GM19395 (cell line): ENCODE measurements around the gene TEX30.
A peak's percentile ranks its signal among the peaks of the same experiment; 100 is the strongest.
"Not testable (repeated sequence)": the region's sequence is repeated elsewhere in the genome, so short reads cannot be mapped to it uniquely, and the experiment has no call there.

Source experiments
- ATAC-seq: cut with Tn5 transposase; IDR thresholded peaks from one replicate; pipeline ENCODE4 v1.9.1; 2021; ENCODE audit warnings: mild to moderate bottlenecking, moderate library complexity; ENCODE audit not compliant: unreplicated experiment

The TEX30 gene

GRCh38 chr13:102773441-102774213 is at the start of gene TEX30:
TEX30 (minus strand) TSS chr13:102773786; CDS start chr13:102770026, 3,760 bp downstream.
- ATAC-seq: peak; percentile 87

DNA sequence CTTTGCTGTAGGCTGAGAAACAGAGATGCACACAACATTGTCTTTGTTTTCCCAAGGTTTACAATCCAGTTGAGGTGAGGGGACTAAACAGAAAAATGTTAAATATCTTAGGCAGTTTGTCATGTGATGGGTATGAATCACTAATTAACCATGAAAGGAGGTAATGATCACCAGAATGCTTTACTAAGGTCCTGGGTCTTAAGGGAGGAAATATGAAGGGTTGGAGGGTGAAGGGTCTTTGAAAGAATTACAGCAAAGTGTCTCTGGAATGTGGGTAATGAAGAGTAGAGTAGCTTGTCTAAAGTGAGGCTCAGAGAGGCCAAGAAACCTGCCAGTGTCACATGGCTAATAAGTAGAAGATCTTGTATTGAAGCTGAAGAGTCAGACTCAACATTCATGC is 44.3 kb upstream of the TEX30 start:
- ATAC-seq: no peak

DNA sequence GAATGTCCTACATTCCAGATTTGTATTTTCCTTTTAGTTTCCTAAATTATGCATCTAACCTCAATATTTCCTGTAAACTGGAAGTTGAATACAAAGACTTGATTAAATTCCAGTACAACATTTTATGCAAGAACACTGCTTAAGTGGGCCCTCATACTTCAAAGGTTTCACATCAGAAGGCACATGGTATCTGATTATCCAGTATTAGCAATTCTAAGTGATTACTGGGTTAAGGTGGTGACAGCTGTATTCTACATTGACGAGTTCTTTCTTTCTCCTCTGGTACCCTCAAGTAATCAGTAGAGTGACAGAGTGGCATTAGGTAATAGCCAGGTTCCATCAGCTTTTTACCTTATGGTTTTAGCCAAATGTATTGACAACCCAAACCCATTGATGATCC is 43.7 kb upstream of the TEX30 start:
- no peak for ATAC-seq

DNA sequence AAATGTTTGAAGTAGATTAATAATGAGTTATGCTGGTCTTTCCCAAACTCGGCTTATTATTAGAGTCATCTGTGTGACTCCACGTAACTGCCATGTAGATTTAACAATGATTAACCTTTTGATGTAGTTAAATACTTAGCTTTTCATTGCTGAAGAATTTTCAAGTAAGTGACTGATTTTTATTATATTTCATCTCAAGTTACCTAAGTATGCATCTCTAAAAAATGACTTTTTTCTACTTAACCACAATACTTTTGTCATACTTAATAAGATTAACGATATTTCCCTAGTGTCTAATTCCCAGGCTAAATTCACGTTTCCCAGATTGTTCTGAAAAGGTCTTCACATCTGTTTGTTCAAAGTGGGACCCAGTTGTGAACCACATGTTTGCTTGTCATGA is 43.1 kb upstream of the TEX30 start:
- no peak for ATAC-seq

DNA sequence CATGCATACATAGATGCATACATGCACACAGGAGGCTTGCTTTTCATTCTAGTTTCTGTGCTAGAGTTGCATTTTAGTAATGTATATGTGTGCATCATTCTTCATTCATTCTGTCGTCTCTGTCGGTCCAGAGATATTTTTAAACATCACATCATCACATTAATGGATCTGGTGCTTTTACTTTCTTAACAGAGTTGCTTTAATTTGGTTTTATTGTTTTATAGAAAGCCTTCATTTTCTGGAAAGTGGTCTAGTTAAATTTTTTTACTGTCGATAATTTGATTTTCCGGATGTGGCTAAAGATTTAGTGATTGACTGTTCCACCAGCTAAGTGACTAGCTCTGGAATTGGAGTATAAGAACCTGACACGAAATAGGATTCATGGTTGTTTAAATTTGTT is 42.2 kb upstream of the TEX30 start:
- ATAC-seq: no peak

DNA sequence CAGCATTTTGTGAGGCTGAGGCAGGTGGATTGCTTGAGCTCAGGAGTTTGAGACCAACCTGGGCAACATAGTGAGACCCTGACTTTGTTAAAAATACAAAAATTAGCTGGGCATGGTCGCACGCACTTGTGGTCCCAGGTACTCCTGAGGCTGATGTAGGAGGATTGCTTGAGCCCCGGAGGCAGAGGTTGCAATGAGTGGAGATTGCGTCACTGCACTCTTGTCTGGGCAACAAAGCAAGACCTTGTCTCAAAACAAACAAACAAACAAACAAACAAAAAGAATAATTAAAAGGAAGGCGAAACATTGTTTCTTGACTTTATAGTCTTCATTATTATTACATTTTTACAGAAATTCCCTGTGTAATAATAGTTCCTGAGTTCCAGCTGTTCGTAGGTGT is 41.2 kb upstream of the TEX30 start:
- ATAC-seq: no peak

DNA sequence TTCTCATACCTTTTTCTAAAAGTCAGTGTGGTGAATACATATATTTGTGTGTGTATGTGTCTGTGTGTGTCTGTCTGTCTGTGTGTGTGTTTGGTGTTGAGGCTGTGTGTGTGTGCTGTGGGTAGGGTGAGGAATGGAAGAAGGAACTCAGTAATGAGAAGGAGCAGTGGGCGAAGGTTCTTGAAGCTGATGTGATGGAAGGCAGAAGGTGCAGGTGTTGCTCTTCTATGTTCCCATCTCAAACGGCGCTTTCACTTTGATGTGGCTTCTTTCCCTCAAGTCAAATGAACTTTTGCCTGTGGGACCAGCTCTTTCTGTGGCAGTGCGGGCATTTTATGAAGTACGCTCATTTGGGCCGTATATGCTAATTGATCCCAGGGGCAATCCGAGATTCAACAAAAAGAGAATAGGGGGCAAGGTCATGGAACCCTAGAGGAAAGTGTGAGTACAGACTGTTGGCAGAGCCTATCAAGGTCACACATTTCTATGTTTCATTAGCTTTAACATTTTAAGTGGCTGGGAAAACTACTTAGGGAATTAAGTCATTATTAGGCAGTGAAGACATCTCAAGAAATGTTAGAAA is 40.5 kb upstream of the TEX30 start:
- peak; percentile 59 for ATAC-seq

DNA sequence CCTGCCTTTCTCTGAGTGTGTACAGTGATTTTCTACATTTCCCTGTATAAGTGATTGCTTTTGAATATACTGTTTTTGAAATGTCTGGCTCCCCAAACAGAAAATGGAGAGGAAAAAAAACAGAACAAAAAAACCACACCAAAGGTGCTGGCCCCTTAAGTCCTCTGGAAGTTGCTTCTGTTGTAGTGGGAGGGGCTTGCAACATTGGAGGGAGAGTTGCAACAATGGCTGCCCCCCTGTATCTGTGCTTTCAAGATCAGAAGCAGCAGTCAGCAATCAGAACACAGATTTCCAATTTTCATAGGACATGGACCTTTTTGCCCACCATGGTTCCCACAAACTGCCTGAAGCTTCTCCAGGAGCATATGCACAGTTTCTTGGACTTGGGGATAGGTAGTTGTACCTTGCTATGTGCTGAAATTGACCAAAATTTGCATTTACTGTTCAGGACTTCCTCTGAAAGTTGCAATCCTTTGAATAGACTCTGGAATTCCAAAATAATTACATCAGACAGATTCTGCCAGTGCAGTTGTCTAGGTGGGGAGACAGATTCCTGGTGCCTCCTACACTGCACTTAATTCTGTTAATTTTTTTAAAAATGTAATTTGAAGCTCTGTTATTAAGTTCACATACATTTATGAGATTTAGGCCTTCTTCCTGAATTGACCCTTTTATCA is 39.2 kb upstream of the TEX30 start:
- no peak for ATAC-seq

GRCh38 chr13:102807699-102808098 is 34.1 kb upstream of the TEX30 start:
- ATAC-seq: no peak

DNA sequence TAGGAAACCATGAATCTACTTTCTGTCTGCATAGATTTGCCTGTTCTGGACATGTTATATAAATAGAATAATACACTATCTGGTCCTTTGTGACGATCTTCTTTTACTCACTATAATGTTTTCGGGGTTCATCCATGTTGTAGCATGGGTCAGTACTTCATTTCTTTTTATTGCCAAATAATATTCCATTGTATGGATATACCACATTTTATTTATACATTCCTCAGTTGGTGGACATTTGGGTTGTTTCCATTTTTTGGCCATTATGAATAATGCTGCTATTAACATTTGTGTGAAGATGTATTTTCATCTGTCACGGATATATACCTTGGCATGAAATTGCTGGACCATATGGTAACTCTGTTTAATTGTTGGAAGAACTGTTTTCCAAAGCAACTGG is 32.1 kb upstream of the TEX30 start:
- no peak for ATAC-seq

- ATAC-seq: peak; percentile 70
Measured at GRCh38 chr13:102800145-102801041, 26.8 kb upstream of the TEX30 start.

- ATAC-seq: peak; percentile 10
Measured at GRCh38 chr13:102799426-102800144, 26.0 kb upstream of the TEX30 start.

GRCh38 chr13:102798581-102799425 is 25.2 kb upstream of the TEX30 start, which contains the start of the genes BIVM and POGLUT2:
BIVM (plus strand) TSS chr13:102799119; CDS start chr13:102807268, 8,149 bp downstream.
POGLUT2 (minus strand) TSS chr13:102798976; CDS start chr13:102798670, 306 bp downstream.
- ATAC-seq: peak; percentile 83

- ATAC-seq: no peak
Measured at GRCh38 chr13:102793611-102794355, 20.2 kb upstream of the TEX30 start.

DNA sequence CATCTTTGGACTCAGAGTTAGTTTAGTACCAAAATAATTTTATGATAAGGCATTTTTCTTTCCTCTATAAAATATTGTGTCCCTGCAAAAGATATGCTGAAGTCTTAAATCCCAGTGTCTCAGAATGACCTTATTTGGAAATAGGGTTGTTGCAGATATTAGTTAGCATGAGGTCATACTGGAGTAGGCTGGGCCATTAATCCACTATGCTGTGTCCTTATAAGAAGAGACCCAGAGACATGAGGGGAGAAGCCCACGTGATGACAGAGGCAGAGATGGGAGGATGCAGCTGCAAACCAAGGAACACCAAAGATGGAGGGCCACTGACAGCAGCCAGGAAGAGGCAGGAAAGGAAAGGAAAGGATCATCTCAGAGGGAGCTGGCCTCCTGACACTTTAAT is 18.8 kb upstream of the TEX30 start:
- ATAC-seq: no peak

DNA sequence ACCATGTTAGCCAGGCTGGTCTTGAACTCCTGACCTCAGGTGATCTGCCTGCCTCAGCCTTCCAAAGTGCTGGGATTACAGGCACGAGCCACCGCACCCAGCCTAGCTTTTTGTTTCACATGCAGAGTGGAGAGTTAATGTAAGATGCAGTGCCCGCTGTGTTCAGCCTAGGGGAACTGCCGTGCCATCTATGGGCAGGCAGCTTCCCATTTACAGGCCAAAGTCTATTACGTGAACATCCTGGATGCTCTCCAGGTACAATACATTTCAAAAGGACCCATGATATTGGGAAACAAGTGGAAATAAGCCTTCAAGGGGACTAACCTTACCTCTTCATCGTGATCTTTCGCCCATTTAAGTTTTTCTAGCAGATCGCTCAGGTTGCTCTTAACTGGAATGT is 15.1 kb upstream of the TEX30 start:
- no peak for ATAC-seq

DNA sequence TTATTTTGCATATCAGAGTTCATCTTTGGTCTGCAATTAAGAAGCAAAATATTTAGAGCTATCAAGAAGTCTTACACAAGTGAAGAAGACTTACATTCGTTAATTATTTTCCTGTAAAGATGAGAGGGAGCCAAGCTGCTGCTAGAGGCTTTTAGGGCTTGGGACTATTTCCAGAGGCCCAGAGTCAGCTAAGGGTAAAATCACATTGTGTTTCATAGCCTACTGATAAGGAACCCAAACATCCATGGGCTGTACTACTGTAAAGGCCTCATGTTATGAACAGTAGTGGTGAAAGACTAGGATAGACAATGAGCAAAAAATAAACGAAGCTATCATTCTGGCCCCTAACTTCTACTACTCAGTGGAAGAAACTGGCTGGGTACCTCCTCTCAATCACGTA is 10.9 kb upstream of the TEX30 start:
- ATAC-seq: no peak

DNA sequence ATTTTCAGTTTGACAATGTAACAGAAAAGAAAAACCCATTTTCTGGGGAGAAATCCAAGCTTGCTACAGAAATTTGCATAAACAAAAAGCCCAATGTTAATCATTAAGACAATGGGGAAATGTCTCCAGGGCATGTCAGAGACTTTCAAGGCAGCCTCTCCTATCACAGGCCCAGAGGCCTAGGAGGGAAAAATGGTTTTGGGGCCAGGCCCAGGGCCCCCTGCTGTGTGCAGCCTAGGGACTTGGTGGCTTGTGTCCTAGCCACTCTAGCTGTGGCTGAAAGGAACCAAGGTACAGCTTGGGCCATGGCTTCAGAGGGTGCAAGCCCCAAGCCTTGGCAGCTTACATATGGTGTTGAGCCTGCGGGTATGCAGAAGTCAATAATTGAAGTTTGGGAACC is 8.0 kb upstream of the TEX30 start:
- no peak for ATAC-seq

- not testable (repeated sequence) for ATAC-seq
Measured at GRCh38 chr13:102780656-102781055, 7.1 kb upstream of the TEX30 start.
